RKO (cell line): ENCODE data around the gene CNNM2.
"Not testable (repeated sequence)": the region's sequence is repeated elsewhere in the genome, so short reads cannot be mapped to it uniquely, and the experiment has no call there.

Source experiments
- DNase-seq: peaks from one replicate; pipeline ENCODE4 v3.0.0-alpha.2; 2016; ENCODE audit warnings: low spot score

Gene CNNM2

DNA sequence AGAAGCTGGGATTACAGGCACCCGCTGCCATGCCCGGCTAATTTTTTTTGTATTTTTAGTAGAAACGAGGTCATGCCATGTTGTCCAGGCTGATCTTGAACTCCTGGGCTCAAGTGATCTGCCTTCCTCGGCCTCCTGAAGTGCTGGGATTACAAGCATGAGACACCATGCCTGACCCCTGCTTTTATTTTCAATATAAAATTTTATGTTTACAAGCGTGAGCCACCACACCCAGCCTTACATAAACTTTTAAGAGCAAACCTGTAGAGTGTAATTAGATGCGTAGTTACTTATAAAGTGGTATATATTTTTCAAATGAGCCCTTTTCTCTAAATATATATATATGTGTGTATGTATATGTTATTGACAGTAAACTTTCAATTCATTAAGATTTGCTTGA is 8.7 kb downstream of the CNNM2 start:
- DNase-seq = no peak

- no peak for DNase-seq
Observed at GRCh38 chr10:102927311-102928010, 9.4 kb downstream of the CNNM2 start.

DNA sequence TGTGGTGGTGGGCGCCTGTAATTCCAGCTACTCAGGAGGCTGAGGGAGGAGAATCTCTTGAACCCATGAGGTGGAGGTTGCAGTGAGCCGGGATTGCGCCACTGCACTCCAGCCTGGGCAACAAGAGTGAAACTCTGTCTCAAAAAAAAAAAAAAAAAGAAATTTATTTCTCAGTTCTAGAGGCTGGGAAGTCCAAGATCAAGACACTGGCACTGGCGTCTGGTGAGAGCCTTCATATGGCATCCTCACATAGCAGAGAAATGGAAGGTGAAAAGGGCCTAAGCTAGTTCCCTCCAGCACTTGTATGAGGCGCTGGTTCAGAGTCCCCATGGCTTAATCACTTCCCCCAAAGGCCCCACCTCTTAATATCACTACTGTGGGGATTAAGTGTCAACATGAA is 10.3 kb downstream of the CNNM2 start:
- DNase-seq = not testable (repeated sequence)

DNA sequence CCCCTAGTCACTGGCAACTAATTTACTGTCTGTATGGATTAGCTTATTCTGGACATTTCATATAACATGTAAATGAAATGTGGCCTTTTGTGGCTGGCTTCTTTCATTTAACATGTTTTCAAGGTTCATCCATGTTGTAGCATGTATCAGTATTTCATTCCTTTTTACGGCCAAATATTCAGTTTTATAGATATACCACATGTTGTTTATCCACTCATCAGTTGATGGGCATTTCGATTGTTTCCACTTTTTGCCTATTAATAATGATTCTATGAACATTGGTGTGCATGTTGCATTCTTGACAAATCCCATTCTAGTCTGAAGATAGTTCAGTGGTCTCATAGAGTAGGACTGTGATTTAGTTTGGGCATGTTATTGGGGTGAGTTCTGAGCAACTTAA is 12.6 kb downstream of the CNNM2 start:
- no peak for DNase-seq

DNA sequence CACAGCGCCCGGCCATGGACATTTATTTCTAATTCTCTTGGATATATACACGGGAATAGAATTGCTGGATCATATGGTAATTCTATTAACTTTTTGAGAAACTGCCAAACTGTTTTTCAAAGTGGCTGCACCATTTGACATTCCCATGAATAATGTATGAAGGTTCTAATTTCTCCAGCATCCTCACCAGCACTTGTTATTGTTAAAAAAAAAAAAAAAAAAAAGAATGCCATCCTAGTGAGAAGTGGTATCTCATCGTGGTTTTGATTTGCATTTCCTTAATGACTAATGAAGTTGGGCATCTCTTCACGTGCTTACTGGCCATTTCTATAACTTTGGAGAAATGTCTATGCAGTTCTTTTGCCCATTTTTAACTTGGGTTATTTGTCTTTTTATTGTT is 13.5 kb downstream of the CNNM2 start:
- no peak for DNase-seq

DNA sequence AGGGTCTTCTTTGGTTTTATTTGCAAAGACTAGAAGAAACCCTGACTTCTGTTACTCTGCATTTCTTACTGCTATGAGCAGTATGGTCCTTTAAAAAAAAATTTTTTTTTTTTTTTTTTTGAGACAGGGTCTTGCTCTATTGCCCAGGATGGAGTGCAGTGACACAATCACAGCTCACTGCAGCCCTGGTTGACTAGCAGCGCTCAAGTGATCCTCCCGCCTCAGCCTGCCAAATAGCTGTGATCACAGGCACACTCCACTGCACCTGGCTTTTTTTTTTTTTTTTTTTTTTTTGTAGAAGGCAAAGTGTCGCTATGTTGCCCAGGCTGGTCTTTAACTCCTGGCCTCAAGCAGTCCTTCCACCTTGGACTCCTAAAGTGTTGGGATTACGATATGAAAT is 17.4 kb downstream of the CNNM2 start:
- DNase-seq = no peak

DNA sequence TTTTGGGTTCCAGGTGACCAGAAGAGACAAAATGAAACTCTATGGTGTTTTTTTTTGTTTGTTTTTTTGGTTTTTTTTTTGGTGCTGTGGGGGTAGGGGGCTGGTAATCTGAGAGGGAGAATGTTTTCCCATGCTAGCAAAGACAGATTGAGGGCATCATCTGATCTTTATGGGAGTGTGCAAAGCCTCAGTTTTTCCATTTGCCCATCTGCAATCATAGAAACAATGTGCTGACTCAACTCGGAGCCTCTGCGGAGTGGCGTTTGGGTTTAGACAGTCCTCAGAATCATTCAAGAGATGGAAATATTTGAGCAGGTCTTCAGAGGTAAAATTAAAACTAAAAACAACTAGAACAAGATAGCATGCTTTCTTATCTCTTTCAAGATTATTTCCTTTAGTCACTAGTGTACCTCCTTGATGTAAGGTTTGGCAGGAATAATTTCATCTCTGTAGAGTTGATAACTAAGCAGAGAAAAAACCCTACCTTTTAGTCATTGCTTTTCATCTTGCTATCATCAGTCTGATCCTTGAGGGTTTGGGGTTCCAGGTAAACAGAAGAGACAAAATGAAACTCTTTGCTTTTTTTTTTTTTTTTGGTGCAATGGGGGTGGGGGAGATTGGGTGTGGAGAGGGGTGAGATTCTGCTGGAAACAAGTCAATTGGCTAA is 18.0 kb downstream of the CNNM2 start:
- DNase-seq = no peak

DNA sequence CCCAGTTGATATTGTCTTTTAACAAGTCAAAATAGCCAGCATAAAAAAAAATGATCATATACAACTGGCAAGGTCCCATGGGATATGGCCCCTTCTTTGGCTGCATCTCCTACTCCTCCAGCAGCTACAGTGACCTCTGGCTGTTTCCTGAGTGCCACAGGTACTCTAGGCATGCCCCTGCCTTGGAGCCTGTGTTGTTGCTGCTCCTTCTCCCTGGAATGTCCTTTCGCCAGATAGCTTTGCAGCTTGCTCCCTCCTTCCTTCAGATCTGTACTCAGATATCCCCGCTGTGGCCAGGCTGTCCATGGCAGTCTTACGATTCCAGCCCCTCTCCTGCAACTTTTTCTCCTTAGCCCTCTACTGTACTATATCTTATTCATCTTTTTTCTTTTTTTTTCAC is 23.3 kb downstream of the CNNM2 start:
- no peak for DNase-seq

- DNase-seq = no peak
Observed at GRCh38 chr10:102945449-102945848, 27.4 kb downstream of the CNNM2 start.

DNA sequence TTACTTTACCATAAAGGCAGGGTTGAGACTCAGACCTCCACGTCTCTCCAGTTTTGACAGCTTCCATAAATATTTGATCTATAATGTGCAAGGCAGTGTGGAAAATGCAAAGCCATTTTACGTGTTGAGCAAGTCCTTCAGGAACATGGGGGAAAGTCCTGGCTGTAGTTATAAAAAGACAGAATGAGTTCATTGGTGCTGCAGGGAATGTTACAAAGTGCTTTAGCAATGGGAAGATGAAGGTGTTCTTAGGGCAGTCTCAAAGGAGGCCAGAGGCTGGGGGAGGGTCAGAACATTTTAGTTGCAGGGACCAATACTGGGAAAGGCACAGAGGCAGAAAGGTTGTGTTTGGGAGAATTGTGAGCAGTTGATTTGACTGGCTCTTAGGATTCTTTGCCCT is 27.9 kb downstream of the CNNM2 start:
- DNase-seq = no peak

DNA sequence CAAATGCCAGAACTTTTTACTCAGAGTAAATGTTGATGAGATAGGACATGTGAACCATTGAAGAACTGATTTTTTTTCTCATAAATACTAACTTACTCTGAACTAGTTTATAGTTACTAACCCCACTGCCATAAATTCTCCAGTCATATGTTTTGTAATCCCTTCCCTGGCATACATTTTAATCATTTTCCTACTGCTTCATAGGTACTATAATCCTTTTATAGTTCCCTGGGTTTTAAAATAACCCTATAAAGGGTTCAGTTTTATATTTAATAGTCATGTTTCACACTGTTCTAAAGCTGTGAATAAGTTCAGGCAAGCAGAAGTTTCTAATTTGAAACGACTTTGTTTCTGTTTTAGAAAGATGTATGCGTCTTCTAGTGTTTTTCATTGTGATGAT is 28.9 kb downstream of the CNNM2 start:
- no peak for DNase-seq

GRCh38 chr10:102948176-102948575 is 30.1 kb downstream of the CNNM2 start:
- no peak for DNase-seq

DNA sequence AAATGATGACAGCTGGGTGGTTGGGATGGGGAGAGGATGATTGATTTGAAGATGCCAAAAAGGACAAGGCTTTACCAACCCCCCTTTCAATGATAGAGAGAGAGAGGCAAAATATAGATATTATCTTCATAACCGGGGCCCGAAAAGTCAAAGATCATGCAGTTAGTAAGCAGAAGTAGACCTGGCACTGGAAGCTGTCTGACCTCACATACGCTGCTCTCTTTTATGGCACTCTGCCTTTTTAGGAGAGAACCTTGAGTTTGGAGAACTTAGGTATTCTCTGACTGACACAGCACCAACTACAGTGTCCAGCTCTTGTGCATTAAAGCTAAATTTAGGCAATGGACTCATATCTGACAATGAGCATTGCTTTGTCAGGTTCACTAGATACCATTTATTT is 30.7 kb downstream of the CNNM2 start:
- DNase-seq = no peak

GRCh38 chr10:102949916-102950315 is 31.8 kb downstream of the CNNM2 start:
- DNase-seq = no peak

GRCh38 chr10:102951316-102951715 is 33.2 kb downstream of the CNNM2 start:
- DNase-seq = no peak

GRCh38 chr10:102959360-102959759 is 41.3 kb downstream of the CNNM2 start:
- no peak for DNase-seq

DNA sequence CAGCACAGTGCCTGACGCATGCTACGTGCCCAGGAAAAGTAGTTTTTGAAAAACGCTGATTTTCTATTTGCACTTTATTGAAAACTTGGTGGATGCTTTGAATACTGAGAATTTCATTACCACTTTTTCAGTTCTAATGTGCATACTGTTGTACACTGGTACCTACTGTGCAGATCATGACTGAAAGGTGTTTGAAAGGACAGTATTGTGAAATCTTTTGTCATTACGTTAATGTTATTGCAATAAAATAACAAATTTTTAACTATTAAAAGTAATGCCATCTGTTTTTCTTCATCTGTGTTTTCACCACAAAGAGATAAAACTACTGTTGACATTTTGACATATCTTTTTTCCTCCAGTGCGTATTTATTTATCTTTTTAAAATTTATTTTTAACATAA is 42.1 kb downstream of the CNNM2 start:
- no peak for DNase-seq

DNA sequence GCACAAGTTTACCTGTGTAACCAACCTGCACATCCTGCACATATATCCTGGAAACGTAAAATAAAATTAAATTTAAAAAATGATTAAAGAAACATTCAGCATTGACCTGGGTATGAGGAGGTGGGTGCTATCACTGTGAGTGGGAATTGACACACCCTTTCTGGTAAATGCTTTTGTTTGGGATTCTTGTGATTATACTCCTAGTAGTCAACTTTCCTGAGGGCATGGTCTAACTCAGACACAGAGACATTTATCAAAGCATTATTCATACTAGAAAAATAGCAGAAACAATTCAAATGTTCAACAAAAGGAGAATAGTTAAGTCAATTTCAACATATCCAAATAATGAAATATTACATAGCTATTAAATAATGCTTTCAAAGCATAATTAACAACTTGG is 44.2 kb downstream of the CNNM2 start:
- DNase-seq = no peak

DNA sequence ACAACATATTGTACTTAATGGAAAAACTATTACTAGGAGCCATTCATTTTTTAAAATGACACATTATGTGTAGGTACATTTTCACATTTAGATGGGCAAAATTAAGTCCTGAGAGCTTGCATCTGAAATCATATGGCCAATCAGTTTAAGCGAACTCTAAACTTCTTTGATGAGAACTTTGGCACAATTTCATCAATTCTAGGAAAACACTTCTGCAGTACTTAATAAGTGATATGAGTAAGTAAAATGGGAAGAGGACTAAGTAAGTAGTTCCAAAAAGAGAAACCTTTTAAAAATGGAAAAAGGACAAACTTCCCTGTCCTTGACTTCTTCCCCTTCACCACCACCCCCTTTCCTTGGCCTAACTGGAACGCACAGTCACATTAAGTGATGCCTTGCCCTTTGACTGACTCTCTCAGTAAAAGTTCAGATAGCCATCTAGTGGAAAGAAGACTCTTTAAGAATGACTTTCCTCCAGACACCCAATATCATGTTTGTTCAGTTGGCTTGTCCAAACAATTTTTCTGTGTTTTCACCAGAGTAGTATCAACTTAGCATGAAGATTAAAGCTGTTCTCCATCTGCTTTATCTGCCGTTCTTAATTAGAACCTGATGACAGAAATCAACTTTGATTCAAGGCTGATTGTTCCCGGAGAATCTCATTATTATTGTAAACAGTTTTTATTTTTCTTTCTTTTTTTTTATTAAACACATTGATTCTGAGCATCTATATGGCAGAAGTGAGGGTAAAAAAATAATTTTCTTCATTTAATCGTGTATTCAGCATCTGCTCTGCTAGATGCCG is 45.1 kb downstream of the CNNM2 start:
- DNase-seq = no peak

GRCh38 chr10:102963756-102964025 is 45.6 kb downstream of the CNNM2 start:
- no peak for DNase-seq

DNA sequence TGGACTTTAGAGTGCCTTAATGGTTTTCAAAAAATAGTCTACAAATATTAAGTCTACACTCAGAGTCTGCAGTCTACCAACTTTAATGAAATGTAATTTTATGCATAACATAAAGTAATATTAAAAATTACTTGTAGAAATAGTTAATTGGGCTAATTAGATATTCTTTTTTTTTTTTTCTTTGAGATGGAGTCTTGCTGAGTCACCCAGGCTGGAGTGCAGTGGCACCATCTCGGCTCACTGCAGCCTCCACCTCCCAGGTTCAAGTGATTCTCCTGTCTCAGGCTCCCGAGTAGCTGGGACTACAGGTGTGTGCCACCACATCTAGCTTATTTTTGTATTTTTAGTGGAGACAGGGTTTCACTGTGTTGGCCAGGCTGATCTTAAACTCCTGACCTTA is 46.0 kb downstream of the CNNM2 start:
- not testable (repeated sequence) for DNase-seq

DNA sequence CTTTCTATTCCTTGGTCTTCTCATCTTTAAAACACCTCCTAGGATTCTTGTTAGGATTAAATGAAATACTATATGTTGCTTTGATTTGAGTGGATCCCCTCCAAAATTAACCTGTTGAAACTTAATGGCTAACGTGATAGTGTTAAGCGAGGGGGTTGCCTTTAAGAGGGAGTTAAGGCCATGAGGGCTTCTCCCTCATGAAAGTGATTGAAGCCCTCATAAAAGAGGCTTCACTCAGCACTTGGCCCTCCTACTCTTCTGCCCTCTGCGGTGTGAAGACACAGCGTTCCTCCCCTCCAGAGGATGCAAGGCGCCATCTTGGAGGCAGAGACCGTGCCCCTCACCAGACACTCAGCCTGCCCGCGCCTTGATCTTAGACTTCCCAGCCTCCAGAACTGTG is 46.6 kb downstream of the CNNM2 start:
- no peak for DNase-seq

DNA sequence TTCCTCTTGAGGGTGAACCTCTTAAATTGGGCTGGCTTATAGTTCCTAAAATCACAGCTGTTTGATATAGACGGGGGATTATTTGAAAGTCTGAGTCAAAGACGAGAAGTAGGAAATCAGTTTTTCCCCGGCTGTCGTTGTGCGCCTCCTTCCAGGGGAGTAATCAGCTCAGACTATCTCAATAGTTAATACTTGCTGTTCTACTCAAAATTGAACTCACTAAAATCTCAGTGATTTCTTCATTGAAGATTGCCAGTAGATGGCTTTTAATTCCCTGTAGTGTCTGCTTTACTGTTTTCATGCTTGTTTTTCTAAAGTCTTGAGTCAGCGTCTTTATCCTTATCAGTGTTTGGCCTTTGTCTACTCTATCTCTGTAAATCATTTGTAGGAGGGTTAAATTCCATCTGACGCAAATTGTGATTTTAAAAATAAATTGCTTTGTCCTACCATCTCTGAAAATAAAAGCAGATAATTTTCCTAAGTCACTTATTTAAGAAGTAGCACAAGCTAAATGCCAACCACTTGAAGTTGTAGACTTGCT is 47.3 kb downstream of the CNNM2 start:
- DNase-seq = no peak
